ENCODE data around the gene CCDC148.

DNA sequence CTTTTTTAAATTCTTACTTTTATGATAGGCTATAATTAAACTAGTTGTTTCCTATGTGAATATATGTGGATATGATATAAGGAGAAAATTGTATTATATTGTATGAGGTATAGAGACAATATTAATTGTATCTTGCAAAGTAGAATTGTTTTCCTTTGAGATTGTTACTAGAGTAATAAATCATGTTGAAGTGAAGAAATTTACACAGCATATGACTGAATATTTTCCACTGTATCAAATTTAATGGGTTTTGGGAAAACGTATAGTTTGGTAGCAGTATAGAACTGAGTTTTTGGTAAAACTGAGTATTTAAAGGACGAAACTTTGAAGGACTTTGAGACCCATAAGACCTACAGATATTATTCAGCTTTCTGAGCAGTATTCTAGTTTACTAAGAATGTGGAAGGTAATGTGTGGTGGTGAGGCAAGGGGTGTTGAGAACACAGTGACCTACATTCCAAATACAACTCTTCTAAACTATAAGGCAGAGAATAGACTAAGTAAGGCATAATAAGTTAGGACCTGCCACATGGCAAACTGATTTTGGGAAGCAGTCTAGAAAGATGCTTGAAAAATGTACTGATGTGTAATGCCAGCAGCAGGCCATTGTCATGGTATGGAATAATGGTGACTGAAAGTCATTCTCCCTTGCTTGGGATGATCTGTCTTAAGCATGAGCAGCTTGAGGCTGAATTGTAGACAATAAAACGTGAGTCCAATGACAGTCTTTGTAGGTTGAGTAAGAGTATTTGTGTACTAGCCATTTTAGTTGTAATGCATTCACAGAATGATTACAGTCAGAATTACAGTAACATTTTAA, 29.8 kb upstream of the CCDC148 start:
- no peak for TF ChIP-seq EZH2 (IDR thresholded peaks at IDR 0.05)
- no peak for TF ChIP-seq POLR2AphosphoS5 (IDR thresholded peaks at IDR 0.05; ENCODE audit: borderline replicate concordance, low read depth, low read length)
